Peyer's patch (tissue), 4 donors: ENCODE measurements around the gene DEPDC1.

Source experiments
- CTCF ChIP-seq, 6 experiments: fragments of 450-650 bp in 4 of 6; fragments of 200-600 bp in 2 of 6; sonication (generic) in 1 of 6; IDR thresholded peaks; one replicate each; pipeline ENCODE4 v1.5.1; 2017 to 2019; ENCODE audit warnings: antibody characterized with exemption in 6 of 6, mild to moderate bottlenecking in 3 of 6, moderate library complexity in 1 of 6
- POLR2A ChIP-seq, 2 donors: fragments of 450-650 bp; IDR thresholded peaks; one replicate each; pipeline ENCODE4 v1.5.1; 2017; ENCODE audit warnings: antibody characterized with exemption in 2 of 2, mild to moderate bottlenecking in 2 of 2, moderate library complexity in 2 of 2

DNA sequence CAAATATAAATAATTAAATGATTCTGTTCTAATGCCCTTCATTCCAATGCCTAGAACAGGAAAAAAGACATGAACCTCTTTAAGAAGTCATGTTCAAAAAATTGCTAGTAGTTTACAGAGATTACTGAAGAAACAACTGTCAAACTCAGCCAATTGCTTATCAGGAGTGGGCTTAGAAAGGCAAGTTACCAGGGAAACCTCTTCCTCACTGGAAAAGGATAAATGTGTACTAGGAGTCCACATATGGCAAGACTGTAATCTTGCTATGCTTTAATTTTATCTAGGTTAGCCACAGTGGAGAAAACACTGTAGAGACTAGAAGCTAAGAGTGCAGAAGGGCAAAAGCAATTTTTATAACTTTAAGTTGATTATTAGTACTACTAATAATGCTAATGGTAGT lies 42.1 kb upstream of the DEPDC1 start:
- no peak for TF ChIP-seq POLR2A (IDR thresholded peaks at IDR 0.05)
- no peak for TF ChIP-seq CTCF (IDR thresholded peaks at IDR 0.05)
